ENCODE results near the gene TTI1. TPM values are rescaled to one million over a fixed set of nuclear protein-coding genes. Genes with fewer than 3 reads are reported as not detected.
A peak's percentile ranks its signal among the peaks of the same experiment; 100 is the strongest.

TTI1 gene
- total RNA-seq, 2 donors from 2014 or later: 30.8 to 53.1 TPM

GRCh38 chr20:37984018-37984785 is 49.1 kb downstream of the TTI1 start:
- Mint-ChIP-seq H3K36me3 (peaks cover 8% of the 10 kb centered on the region), H3K4me1 (ENCODE audit: low read depth in 2 of 2) (peaks cover 6 to 8% of the 10 kb centered on the region in 2 donors), H3K9me3 (no peaks in the 10 kb centered on the region), H3K27ac (no peak overlapping the region), H3K27me3 (no peaks in the 10 kb centered on the region), H3K4me3 (no peak overlapping the region)
- ATAC-seq: no peak
- no peak for DNase-seq (ENCODE audit: low spot score)

DNA sequence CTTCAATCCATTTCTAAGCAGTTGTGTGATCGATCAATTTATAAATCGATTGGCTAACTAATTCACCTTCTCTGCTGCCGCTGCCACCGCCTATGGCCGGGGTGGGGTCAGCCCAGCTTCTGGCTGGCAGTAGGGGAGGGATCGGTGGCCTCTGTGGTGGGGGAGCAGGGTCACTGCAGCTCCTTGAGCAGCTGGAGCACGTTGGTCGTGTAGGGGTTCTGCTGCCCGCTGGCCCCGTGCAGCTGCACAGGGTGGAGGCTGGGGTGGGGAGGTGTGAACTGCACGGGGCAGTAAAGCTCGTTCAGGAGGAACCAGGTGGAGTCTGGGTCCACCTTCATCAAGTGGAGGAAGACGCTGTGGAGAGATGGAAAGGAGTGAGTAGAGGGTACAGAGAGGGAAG is 50.0 kb downstream of the TTI1 start:
- H3K36me3 Mint-ChIP-seq: no peaks in the 10 kb centered on the region
- no peaks in the 10 kb centered on the region for H3K4me1 Mint-ChIP-seq (ENCODE audit: low read depth in 2 of 2)
- H3K27ac Mint-ChIP-seq: no peak overlapping the region
- no peaks in the 10 kb centered on the region for H3K9me3 Mint-ChIP-seq
- DNase-seq (ENCODE audit: low spot score) (no peak), ATAC-seq (peak in 1 of 2 donors; percentile 31)
- no peaks in the 10 kb centered on the region for H3K27me3 Mint-ChIP-seq
- H3K4me3 Mint-ChIP-seq: no peak overlapping the region

DNA sequence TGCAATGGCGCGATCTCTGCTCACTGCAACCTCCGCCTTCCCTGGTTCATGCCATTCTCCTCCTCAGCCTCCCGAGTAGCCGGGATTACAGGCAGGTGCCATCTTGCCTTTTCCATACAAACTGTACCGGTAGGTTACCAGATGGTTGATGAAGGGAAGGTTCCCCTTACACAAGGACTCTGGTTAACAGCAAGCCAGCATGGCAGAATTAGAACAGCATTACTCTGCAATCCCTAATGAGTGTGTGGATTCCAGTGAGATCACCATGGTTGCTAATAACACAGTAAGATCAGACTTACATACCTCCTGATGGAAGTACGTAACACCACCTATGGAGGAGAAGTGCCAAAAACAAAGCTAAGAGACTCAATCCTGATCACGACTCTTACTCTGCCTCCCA is 51.7 kb downstream of the TTI1 start:
- Mint-ChIP-seq H3K27me3 (no peaks in the 10 kb centered on the region), H3K4me1 (ENCODE audit: low read depth in 2 of 2) (peaks cover 0 to 3% of the 10 kb centered on the region in 2 donors), H3K9me3 (no peaks in the 10 kb centered on the region), H3K4me3 (no peak overlapping the region), H3K27ac (no peak overlapping the region), H3K36me3 (no peaks in the 10 kb centered on the region)
- DNase-seq (ENCODE audit: low spot score): no peak
- no peak for ATAC-seq

- H3K4me3 Mint-ChIP-seq: no peak overlapping the region
- no peak overlapping the region for H3K27ac Mint-ChIP-seq
- H3K27me3 Mint-ChIP-seq: no peaks in the 10 kb centered on the region
- H3K36me3 Mint-ChIP-seq: no peaks in the 10 kb centered on the region
- no peak for DNase-seq (ENCODE audit: low spot score)
- ATAC-seq: no peak
- peaks cover 0 to 3% of the 10 kb centered on the region in 2 donors for H3K4me1 Mint-ChIP-seq (ENCODE audit: low read depth in 2 of 2)
- H3K9me3 Mint-ChIP-seq: no peaks in the 10 kb centered on the region
Measured at GRCh38 chr20:37980876-37981275, 52.4 kb downstream of the TTI1 start.

- Mint-ChIP-seq H3K36me3 (no peaks in the 10 kb centered on the region), H3K27ac (no peak overlapping the region)
- ATAC-seq: no peak
Measured at GRCh38 chr20:37980383-37980782, 52.9 kb downstream of the TTI1 start.

GRCh38 chr20:37979021-37979985 is 54.0 kb downstream of the TTI1 start:
- Mint-ChIP-seq H3K27me3 (no peaks in the 10 kb centered on the region), H3K9me3 (no peaks in the 10 kb centered on the region), H3K27ac (no peak overlapping the region), H3K4me3 (no peak overlapping the region), H3K4me1 (ENCODE audit: low read depth in 2 of 2) (peaks cover 0 to 3% of the 10 kb centered on the region in 2 donors), H3K36me3 (no peaks in the 10 kb centered on the region)
- ATAC-seq (no peak), DNase-seq (ENCODE audit: low spot score) (no peak)

More at GRCh38 chr20:37980383-37980782, 52.9 kb downstream of the TTI1 start:
- H3K27me3 Mint-ChIP-seq: no peaks in the 10 kb centered on the region
- no peak overlapping the region for H3K4me3 Mint-ChIP-seq
- DNase-seq (ENCODE audit: low spot score): no peak
- H3K9me3 Mint-ChIP-seq: no peaks in the 10 kb centered on the region
- peaks cover 0 to 3% of the 10 kb centered on the region in 2 donors for H3K4me1 Mint-ChIP-seq (ENCODE audit: low read depth in 2 of 2)

GRCh38 chr20:37977786-37978185 is 55.5 kb downstream of the TTI1 start:
- ATAC-seq (no peak), DNase-seq (ENCODE audit: low spot score) (no peak)
- Mint-ChIP-seq H3K4me3 (no peak overlapping the region), H3K27ac (no peak overlapping the region), H3K9me3 (no peaks in the 10 kb centered on the region), H3K4me1 (ENCODE audit: low read depth in 2 of 2) (peaks cover 0 to 3% of the 10 kb centered on the region in 2 donors), H3K27me3 (no peaks in the 10 kb centered on the region), H3K36me3 (peaks cover 7% of the 10 kb centered on the region)

DNA sequence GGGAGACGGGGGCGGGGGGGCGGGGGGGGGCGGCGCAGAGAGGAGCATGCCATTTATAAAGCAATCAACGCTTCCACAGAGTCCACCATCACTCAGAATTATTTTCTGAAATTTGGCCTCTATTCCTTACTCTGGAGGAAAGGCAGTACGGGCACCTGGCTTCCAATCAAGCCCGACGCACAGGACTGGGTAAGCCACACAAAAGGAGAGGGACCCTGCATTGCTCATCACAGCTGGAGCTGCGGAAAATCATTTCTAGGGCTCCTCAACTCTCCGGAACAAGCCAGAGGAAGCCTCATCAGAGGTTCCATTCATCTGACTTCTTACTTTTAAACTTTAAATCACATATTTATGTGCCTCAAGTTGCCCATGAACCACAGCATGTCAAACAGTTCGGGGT is 55.9 kb downstream of the TTI1 start:
- peaks cover 0 to 3% of the 10 kb centered on the region in 2 donors for H3K4me1 Mint-ChIP-seq (ENCODE audit: low read depth in 2 of 2)
- H3K27ac Mint-ChIP-seq: no peak overlapping the region
- no peaks in the 10 kb centered on the region for H3K27me3 Mint-ChIP-seq
- ATAC-seq (no peak), DNase-seq (ENCODE audit: low spot score) (no peak)
- H3K4me3 Mint-ChIP-seq: no peak overlapping the region
- peaks cover 8% of the 10 kb centered on the region for H3K36me3 Mint-ChIP-seq
- no peaks in the 10 kb centered on the region for H3K9me3 Mint-ChIP-seq

DNA sequence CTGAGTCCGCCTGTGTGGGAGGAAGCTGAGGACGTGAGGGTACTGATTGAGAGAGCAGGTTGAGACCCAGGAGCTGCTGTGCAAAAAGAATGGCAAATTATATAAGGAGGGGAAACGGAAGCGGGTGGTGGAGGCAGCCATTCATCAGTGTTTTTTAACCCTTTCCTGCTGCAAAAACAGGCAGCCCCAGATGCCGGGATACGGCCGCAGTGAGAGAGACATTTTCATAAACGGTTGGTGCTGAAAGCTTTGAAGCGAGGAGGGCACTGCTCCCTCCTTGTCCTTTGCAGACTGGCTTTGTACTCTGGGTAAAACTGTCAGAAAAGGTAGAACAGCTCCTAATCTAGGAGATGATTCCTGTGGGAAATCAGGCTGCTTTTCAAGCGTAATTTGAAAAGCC is 56.4 kb downstream of the TTI1 start:
- ATAC-seq: no peak
- H3K4me3 Mint-ChIP-seq: no peak overlapping the region
- H3K27ac Mint-ChIP-seq: no peak overlapping the region
- peaks cover 0 to 3% of the 10 kb centered on the region in 2 donors for H3K4me1 Mint-ChIP-seq (ENCODE audit: low read depth in 2 of 2)
- no peaks in the 10 kb centered on the region for H3K27me3 Mint-ChIP-seq
- H3K36me3 Mint-ChIP-seq: peaks cover 10% of the 10 kb centered on the region
- DNase-seq (ENCODE audit: low spot score): no peak
- no peaks in the 10 kb centered on the region for H3K9me3 Mint-ChIP-seq

- Mint-ChIP-seq H3K27ac (no peak overlapping the region), H3K27me3 (peaks cover 0 to 4% of the 10 kb centered on the region in 2 donors), H3K4me3 (no peak overlapping the region), H3K9me3 (no peaks in the 10 kb centered on the region), H3K36me3 (peaks cover 19% of the 10 kb centered on the region), H3K4me1 (ENCODE audit: low read depth in 2 of 2) (peaks cover 0 to 3% of the 10 kb centered on the region in 2 donors)
- DNase-seq (ENCODE audit: low spot score) (no peak), ATAC-seq (peak in 1 of 2 donors; percentile 24)
Measured at GRCh38 chr20:37973059-37973910, 60.0 kb downstream of the TTI1 start.

DNA sequence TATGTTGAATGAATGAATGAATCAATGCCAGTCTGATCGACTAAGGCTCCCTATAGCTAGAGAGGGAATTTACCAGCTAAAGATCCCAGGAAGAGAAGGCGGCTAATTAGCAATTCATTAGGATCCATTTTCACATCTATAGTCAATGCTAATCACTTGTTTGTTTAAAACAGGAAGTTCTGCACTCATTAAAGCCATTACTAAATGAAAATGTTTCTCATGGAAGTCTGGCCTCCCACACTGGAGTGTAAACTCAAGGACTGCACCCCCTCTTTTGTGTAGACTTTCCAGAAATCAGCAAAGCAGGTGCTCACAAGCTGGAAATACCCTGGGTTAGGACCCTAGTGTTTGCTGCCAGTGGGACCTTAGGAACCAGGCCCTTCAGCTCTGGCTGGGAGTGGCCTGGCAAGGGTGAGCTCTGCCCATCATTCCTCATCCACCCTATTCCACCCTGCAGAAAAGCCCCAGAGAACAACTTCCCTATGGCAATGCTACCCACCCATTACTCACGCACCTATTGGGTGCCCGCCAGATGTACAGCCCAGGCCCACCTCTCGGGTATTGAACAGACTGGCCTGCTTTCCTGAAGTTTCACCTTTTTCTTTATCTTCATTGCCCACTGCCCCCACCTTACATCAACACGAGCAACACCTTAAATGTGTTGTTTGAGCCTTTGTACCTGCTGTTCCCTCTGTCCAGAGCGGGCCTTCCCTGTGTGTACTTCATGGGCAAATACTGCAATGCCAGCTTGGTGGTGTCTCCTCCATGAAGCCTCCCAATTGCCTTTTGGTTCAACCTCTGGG is 60.8 kb downstream of the TTI1 start:
- Mint-ChIP-seq H3K36me3 (peaks cover 28% of the 10 kb centered on the region), H3K4me3 (no peak overlapping the region), H3K27ac (no peak overlapping the region), H3K9me3 (no peaks in the 10 kb centered on the region), H3K4me1 (ENCODE audit: low read depth in 2 of 2) (no peaks in the 10 kb centered on the region), H3K27me3 (peaks cover 0 to 7% of the 10 kb centered on the region in 2 donors)
- ATAC-seq (no peak), DNase-seq (ENCODE audit: low spot score) (no peak)

DNA sequence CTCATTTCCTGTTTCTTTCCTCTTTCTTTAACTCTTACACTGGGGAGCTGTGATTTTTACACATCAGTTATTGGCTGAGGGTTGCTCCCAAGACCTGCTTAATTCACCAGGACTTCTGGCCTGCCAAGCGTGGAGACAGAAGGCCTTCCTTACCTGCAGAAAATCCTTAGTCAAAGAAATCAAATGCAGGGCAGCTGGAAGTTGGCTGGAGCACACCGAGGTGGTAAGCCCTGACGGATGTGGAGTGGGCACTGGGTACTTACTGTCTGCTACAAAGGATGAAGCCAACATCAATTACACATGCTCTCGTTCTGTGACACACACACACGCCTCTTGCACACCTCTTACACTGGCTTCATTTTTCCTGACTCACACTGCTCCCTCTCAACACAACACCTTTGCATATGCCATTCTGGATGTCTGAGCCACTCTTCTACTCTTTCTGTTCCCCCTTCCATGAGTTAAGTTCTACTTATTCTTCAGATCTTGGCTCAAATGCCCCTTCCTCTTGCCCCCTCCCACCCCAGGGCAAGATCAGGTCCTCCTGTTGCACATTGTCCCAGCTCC is 61.6 kb downstream of the TTI1 start:
- no peak overlapping the region for H3K4me3 Mint-ChIP-seq
- no peak for ATAC-seq
- no peak for DNase-seq (ENCODE audit: low spot score)
- H3K27me3 Mint-ChIP-seq: peaks cover 6 to 12% of the 10 kb centered on the region in 2 donors
- H3K4me1 Mint-ChIP-seq (ENCODE audit: low read depth in 2 of 2): no peaks in the 10 kb centered on the region
- H3K27ac Mint-ChIP-seq: no peak overlapping the region
- peaks cover 5% of the 10 kb centered on the region for H3K9me3 Mint-ChIP-seq
- peaks cover 34% of the 10 kb centered on the region for H3K36me3 Mint-ChIP-seq

Data from natural killer cell treated with Interleukin-12 subunit alpha and Interleukin-12 subunit beta and Interleukin-15 and Interleukin-18, amount 100 ng/mL, for 72 hours (primary cell).